HepG2 (cell line): ENCODE measurements around the gene CAMK1D. TPM values are rescaled to one million over a fixed set of nuclear protein-coding genes. Genes with fewer than 3 reads are reported as not detected.

Experiments
- ATAC-seq: fragments of 200-7000 bp; cut with Tn5 transposase; 3 replicates; pipeline ENCODE4 v1.9.1; 2020; ENCODE audit warnings: mild to moderate bottlenecking, moderate library complexity
- BruUV-seq: library from RNA; stranded (reverse); fragments of 400-500 nt; replicated peaks from 2 replicates; lab custom pipeline; 2021; lab: Mats Ljungman, UMichigan
- CTCF ChIA-PET: fragments of 300-600 bp; formaldehyde crosslinking; extraction: SDS; loops from one replicate; lab custom pipeline; 2021; ENCODE audit warnings: low total read pairs, inconsistent platforms, low intra/inter-chr PET ratio; lab: Yijun Ruan, JAX
- POLR2A ChIA-PET: fragments of 350-600 bp; sonication (Branson Sonifier 250); formaldehyde crosslinking; loops from one replicate; lab custom pipeline; 2020; ENCODE audit warnings: antibody characterized with exemption, inconsistent platforms; lab: Yijun Ruan, JAX
- DNase-seq: peaks from one replicate; pipeline ENCODE4 v3.0.0-alpha.2; 2015; ENCODE audit warnings: low spot score
- FAIRE-seq: peaks from 3 replicates; lab custom pipeline; 2011; peaks lifted over from hg19 to GRCh38; lab: Jason Lieb, UNC
- H2AFZ ChIP-seq: one replicate; pipeline ENCODE4 v1.6.1; 2011; ENCODE audit warnings: low read length, inconsistent platforms
- H3K27ac ChIP-seq: fragments of 300-600 bp; 3 replicates; pipeline ENCODE4 v1.8.0; 2011; ENCODE audit warnings: mixed run types, mild to moderate bottlenecking, mixed read lengths, low read length, inconsistent platforms; ENCODE audit not compliant: insufficient read depth; ENCODE audit errors: extremely low read length
- H3K27me3 ChIP-seq, 2 experiments: fragments of 200-600 bp in 1 of 2; 2 replicates in 1 of 2; 3 replicates in 1 of 2; pipeline versions ENCODE4 v1.6.0 to v1.8.0; 2011; ENCODE audit warnings: low read length in 2 of 2, mild to moderate bottlenecking in 2 of 2, moderate library complexity in 2 of 2, inconsistent platforms in 1 of 2; ENCODE audit not compliant: insufficient read depth in 2 of 2, control insufficient read depth in 1 of 2
- H3K36me3 ChIP-seq, 2 experiments: fragments of 200-600 bp in 1 of 2; replicated peaks in 1 of 2; 2 replicates in 1 of 2; 3 replicates in 1 of 2; pipeline versions ENCODE4 v1.5.1 to v1.8.0; 2011; ENCODE audit warnings: low read length in 2 of 2, inconsistent platforms in 1 of 2; ENCODE audit not compliant: insufficient read depth in 2 of 2, control insufficient read depth in 1 of 2
- H3K4me1 ChIP-seq: 2 replicates; pipeline ENCODE4 v1.5.1; 2012; ENCODE audit warnings: low read length, inconsistent platforms; ENCODE audit not compliant: insufficient read depth
- H3K4me2 ChIP-seq: 2 replicates; pipeline ENCODE4 v1.6.0; 2011; ENCODE audit warnings: low read depth, low read length, inconsistent platforms
- H3K4me3 ChIP-seq, 3 experiments: fragments of 200-600 bp in 1 of 3; sonication (generic), shearing (Covaris generic) in 1 of 3; replicated peaks in 1 of 3; 2 replicates each; pipeline ENCODE4 v1.5.1; 2011 to 2016; ENCODE audit warnings: low read length in 3 of 3, inconsistent platforms in 2 of 3, low read depth in 2 of 3, mild to moderate bottlenecking in 2 of 3, control low read depth in 1 of 3, mixed read lengths in 1 of 3; ENCODE audit not compliant: insufficient read depth in 1 of 3
- H3K79me2 ChIP-seq: one replicate; pipeline ENCODE4 v1.6.1; 2011; ENCODE audit warnings: low read length, inconsistent platforms; ENCODE audit not compliant: insufficient read depth
- H3K9ac ChIP-seq: 2 replicates; pipeline ENCODE4 v1.6.0; 2011; ENCODE audit warnings: mild to moderate bottlenecking, low read depth, low read length, inconsistent platforms; ENCODE audit not compliant: insufficient read depth
- H3K9me3 ChIP-seq: 2 replicates; pipeline ENCODE4 v1.5.1; 2012; ENCODE audit warnings: mild to moderate bottlenecking, low read length
- H4K20me1 ChIP-seq: 2 replicates; pipeline ENCODE4 v1.6.0; 2011; ENCODE audit warnings: inconsistent platforms, mild to moderate bottlenecking, low read length, moderate library complexity; ENCODE audit not compliant: insufficient read depth
- IRX3 ChIP-seq: sonication (generic); formaldehyde crosslinking; IDR thresholded peaks from 2 replicates; pipeline ENCODE4 v1.8.1; 2023; ENCODE audit warnings: mild to moderate bottlenecking, low read depth, missing genetic modification reagents, borderline replicate concordance
- POGZ ChIP-seq: sonication (generic); formaldehyde crosslinking; IDR thresholded peaks from 2 replicates; pipeline ENCODE4 v1.4.0; 2020; ENCODE audit warnings: mild to moderate bottlenecking, missing genetic modification reagents
- ZNF562 ChIP-seq: sonication (generic); formaldehyde crosslinking; IDR thresholded peaks from 2 replicates; pipeline ENCODE4 v1.8.0; 2022; ENCODE audit warnings: missing genetic modification reagents, borderline replicate concordance
- ZNF644 ChIP-seq: IDR thresholded peaks from 2 replicates; pipeline ENCODE4 v1.6.1; 2016; ENCODE audit warnings: low read depth
- ZZZ3 ChIP-seq: sonication (generic); formaldehyde crosslinking; IDR thresholded peaks from 2 replicates; pipeline ENCODE4 v1.4.0; 2020; ENCODE audit warnings: missing genetic modification reagents, mild to moderate bottlenecking, borderline replicate concordance
- WGBS: methylation state at CpG from one replicate; pipeline ENCODE4 v1.1.6; 2017; ENCODE audit warnings: low lambda C conversion rate; 5-methylcytosine and 5-hydroxymethylcytosine counted together
- in situ Hi-C: cut with HindIII; loops from 2 replicates; pipeline ENCODE4 v1.10.0; 2017; ENCODE audit warnings: low pct_unique_long_range_greater_than_20kb; ENCODE audit not compliant: extremely low pct_ligation_motif_present
- intact Hi-C: fragments of 100-400 bp; cut with micrococcal nuclease; formaldehyde crosslinking; loops from one replicate; pipeline ENCODE4 v1.10.0; 2022; ENCODE audit not compliant: unreplicated experiment
- polyA plus RNA-seq, 8 experiments: library from polyadenylated mRNA; depleted of rRNA in 3 of 8; stranded (reverse) in 7 of 8; unstranded in 1 of 8; fragments of >200 nt; fragmentation: Illumina TruSeq in 4 of 8; extraction: Trizol in 4 of 8; gene quantifications; 2 replicates each; pipeline versions ENCODE4 v1.2.1 to v1.2.3, GENCODE V29; 2011 to 2016; ENCODE audit warnings: low read depth in 4 of 8, missing spikeins in 1 of 8, mixed read lengths in 1 of 8; ENCODE audit not compliant: insufficient read depth in 1 of 8
- total RNA-seq, 5 experiments: library from RNA; depleted of rRNA; stranded (reverse); fragments of >200 nt; fragmentation: Illumina TruSeq; extraction: Trizol; gene quantifications; 2 replicates each; pipeline ENCODE4 v1.2.3, GENCODE V29; 2016; ENCODE audit warnings: low read depth in 1 of 5

Gene CAMK1D
- total and polyA plus RNA-seq, 2 of the 13 experiments (the other 11 are each of a cell fraction or from before 2014, with no cell fraction given) = under 0.01 TPM; not detected in 1

GRCh38 chr10:12418000-12418399 lies 68.7 kb downstream of the CAMK1D start:
- in situ Hi-C loops (no loop called here), intact Hi-C loops (no loop called here)
- no TSS peak for BruUV-seq
- H3K27me3 ChIP-seq = peaks cover 0 to 9% of the 10 kb centered on the region in 2 experiments; a peak in 1 of 5 replicates
- no peaks in the 10 kb centered on the region for H3K9me3 ChIP-seq
- ChIA-PET CTCF (no interaction called here), POLR2A (no interaction called here)
- TF ChIP-seq POGZ (CRISPR knock-in tag) = no peak
- no peak for TF ChIP-seq ZZZ3 (CRISPR knock-in tag)
- H3K79me2 ChIP-seq = no peaks in the 10 kb centered on the region
- 32% methylated on average over 7 of the region's 7 CpGs for WGBS
- H2AFZ ChIP-seq = no peak overlapping the region
- no peak overlapping the region for H3K27ac ChIP-seq
- FAIRE-seq (no peak), DNase-seq (no peak), ATAC-seq (no peak)
- no peak overlapping the region for H3K4me3 ChIP-seq
- H3K36me3 ChIP-seq = no peaks in the 10 kb centered on the region
- H3K4me2 ChIP-seq = no peak overlapping the region
- H4K20me1 ChIP-seq = no peaks in the 10 kb centered on the region
- no peaks in the 10 kb centered on the region for H3K4me1 ChIP-seq
- no peak overlapping the region for H3K9ac ChIP-seq

- ChIA-PET CTCF (no interaction called here), POLR2A (no interaction called here)
- DNase-seq = no peak
- BruUV-seq = no TSS peak
- no peaks in the 10 kb centered on the region for H3K36me3 ChIP-seq
- no peak overlapping the region for H3K9ac ChIP-seq
- no peak overlapping the region for H3K4me3 ChIP-seq
- no peak for FAIRE-seq
- no peak overlapping the region for H2AFZ ChIP-seq
- H3K4me2 ChIP-seq = no peak overlapping the region
- no peaks in the 10 kb centered on the region for H3K79me2 ChIP-seq
- no peak for ATAC-seq
- no peaks in the 10 kb centered on the region for H3K4me1 ChIP-seq
- no peak for TF ChIP-seq IRX3 (CRISPR knock-in tag)
- TF ChIP-seq ZNF562 = no peak
- no peak for TF ChIP-seq ZNF644
- intact Hi-C loops (no loop called here), in situ Hi-C loops (no loop called here)
- H3K9me3 ChIP-seq = no peaks in the 10 kb centered on the region
- no peak overlapping the region for H3K27ac ChIP-seq
- peaks cover 0 to 9% of the 10 kb centered on the region in 2 experiments; a peak in 1 of 5 replicates for H3K27me3 ChIP-seq
- H4K20me1 ChIP-seq = no peaks in the 10 kb centered on the region
- 40% methylated on average over 9 of the region's 13 CpGs for WGBS
Observed at GRCh38 chr10:12418725-12419261, 69.4 kb downstream of the CAMK1D start.
